Coronary artery (tissue), 2 donors: ENCODE measurements around the gene KCNT2.
A peak's percentile ranks its signal among the peaks of the same experiment; 100 is the strongest.

ENCODE experiments used
- DNase-seq: peaks from one replicate; pipeline ENCODE4 v3.0.0-alpha.2; 2017; ENCODE audit warnings: low spot score
- H3K27ac ChIP-seq, 2 donors: fragments of 200-600 bp; sonication (generic); one replicate each; pipeline ENCODE4 v1.5.1; 2016 to 2019
- H3K4me3 ChIP-seq: fragments of 200-600 bp; sonication (generic); 2 replicates; pipeline ENCODE4 v1.5.1; 2016; ENCODE audit warnings: mild to moderate bottlenecking, moderate library complexity
- TF ChIP-seq, protein P1 (sequence below): fragments of 200-600 bp; sonication (generic); IDR thresholded peaks from one replicate; pipeline ENCODE4 v1.5.1; 2019; ENCODE audit warnings: antibody characterized with exemption

KCNT2 gene

DNA sequence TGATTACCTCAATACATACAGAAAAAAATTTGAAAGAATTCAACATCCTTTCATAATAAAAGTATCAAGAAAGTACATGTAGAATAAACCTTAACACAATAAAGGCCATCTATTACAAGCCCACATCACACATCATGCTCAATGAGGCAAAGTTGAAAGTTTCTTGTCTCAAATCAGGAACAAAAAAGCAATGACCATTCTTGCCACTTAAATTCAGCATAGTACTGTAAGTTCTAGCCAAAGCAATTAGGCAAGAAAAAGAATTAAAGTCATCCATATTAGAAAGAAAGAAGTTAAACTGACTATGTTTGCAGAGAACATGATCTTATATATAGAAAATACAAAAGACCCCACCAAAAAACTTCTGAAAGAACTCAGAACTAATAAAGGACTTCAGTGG, 44.5 kb downstream of the KCNT2 start:
- H3K4me3 ChIP-seq = no peak overlapping the region
- DNase-seq = no peak
- no peak overlapping the region for H3K27ac ChIP-seq
- TF ChIP-seq, protein P1, sequence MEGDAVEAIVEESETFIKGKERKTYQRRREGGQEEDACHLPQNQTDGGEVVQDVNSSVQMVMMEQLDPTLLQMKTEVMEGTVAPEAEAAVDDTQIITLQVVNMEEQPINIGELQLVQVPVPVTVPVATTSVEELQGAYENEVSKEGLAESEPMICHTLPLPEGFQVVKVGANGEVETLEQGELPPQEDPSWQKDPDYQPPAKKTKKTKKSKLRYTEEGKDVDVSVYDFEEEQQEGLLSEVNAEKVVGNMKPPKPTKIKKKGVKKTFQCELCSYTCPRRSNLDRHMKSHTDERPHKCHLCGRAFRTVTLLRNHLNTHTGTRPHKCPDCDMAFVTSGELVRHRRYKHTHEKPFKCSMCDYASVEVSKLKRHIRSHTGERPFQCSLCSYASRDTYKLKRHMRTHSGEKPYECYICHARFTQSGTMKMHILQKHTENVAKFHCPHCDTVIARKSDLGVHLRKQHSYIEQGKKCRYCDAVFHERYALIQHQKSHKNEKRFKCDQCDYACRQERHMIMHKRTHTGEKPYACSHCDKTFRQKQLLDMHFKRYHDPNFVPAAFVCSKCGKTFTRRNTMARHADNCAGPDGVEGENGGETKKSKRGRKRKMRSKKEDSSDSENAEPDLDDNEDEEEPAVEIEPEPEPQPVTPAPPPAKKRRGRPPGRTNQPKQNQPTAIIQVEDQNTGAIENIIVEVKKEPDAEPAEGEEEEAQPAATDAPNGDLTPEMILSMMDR = no peak

GRCh38 chr1:196559314-196559713, 48.9 kb downstream of the KCNT2 start:
- TF ChIP-seq, protein P1 = no peak
- no peak overlapping the region for H3K4me3 ChIP-seq
- DNase-seq = no peak
- no peak overlapping the region for H3K27ac ChIP-seq

DNA sequence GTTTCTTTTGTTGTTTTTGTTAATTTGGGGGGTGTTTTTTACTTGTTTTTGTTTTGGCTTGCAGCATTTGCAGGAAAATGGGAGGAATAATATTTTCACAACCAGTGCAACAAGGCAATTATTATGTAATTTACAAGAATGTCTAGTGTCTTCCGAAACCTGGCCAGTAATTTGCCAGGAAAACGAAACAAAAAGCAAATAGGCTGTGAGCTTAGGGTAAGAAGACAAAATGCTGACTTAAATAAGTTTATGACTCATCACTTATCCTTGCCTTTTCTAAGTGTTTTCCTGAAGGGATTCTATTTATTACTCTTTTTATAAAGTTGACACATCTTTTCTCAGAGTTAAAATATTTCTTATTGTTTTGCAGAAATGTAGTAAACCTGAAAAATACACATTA, 49.8 kb downstream of the KCNT2 start:
- Histone ChIP-seq H3K4me3 (peak overlapping the region; percentile 53), H3K27ac (no peak overlapping the region)
- TF ChIP-seq, protein P1 = no peak
- DNase-seq = no peak

DNA sequence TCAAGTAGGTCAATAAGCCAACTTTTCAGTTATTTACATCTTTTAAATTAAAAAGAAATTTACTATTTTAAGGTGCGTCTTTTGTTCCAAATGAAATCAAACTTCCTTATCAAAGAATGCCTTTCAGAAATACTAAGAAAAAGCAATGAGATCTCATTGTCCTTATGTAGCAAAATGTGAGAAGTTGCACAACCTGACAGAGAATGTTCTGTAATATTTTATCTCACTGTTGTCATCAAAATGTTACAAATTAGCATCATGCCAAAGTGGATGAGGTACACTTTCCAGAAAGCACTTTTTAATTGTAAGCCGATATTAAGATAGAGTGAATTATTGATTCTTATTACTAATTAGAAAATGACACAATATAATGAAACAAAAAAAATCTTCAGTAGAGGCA, 50.4 kb downstream of the KCNT2 start:
- Histone ChIP-seq H3K4me3 (peak overlapping the region; percentile 53), H3K27ac (no peak overlapping the region)
- TF ChIP-seq, protein P1 = no peak
- no peak for DNase-seq

DNA sequence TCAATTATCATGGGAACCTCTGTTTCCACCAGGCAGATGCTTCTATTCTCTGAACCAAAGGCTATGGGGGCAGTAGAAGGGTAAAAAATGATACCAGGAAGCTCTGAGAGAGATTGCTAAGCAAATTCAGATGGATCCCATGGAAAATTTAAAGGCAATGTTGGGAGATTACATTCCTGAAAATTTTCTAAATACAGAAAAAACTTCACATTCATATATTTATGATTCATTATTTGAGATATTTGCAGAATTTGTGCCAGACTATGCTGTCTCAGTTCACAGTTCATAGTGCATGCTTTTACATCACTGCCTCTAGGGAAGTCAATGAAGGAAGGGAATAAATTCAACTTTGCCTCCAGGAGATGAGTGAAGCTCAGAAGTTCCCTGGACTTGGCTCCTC, 57.5 kb downstream of the KCNT2 start:
- TF ChIP-seq, protein P1 = no peak
- DNase-seq = no peak
- H3K4me3 ChIP-seq = no peak overlapping the region
- no peak overlapping the region for H3K27ac ChIP-seq

DNA sequence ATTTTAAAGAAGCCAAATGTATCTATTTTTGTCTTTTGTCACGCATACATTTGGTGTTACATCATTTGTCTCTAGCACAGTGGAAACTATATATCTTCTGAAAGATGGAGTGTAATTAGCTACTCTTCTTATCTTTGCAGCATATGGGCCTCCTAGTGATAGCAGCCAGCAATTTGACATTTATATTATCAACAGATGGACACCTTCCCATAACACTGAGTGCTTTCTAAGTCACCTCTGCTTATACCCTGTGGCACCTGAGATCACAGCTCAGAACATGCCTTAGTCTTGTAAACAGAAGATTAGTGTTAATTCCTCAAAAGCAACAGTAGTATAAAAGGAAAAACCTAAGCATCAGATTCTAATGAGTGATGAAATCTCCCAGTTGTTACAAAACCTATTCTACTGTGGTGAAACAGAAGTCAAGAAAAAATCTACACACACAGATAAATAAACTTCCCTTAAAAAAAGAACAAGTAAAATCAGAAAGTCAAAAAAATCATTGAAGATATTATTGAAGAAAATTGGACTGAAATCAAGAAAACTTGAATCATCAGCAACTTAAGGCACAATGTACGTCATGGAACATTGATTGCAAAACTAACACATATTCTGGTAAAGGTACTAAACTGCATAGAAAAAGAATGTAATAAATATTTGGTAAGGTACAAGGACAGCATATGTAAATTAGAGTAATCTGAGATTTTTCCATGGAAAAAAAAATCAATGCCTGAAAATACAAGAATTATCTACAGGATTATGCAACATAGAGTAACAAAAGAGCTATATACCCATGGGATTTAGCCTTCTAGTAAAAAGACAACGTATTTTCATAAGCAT, 61.7 kb downstream of the KCNT2 start:
- no peak for DNase-seq
- TF ChIP-seq, protein P1 = no peak
- H3K4me3 ChIP-seq = no peak overlapping the region
- no peak overlapping the region for H3K27ac ChIP-seq

DNA sequence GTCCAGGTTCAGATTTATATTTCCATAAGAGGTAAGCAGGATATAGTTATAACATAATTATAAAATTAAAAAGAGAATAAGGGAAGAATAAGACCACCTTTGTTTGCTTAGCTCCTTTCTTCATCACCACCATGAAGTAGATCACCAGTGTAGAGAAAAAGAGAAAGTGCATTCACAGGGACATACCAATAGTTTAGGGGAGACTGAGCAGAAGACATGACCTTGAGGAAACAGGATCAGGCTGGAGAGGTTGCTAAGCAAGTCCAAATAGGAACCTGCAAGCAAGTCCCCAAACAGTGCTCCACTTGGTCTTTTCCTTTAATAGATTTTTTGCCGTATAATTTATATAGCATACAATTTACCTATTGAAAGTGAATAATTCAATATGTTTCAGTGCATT, 63.0 kb downstream of the KCNT2 start:
- DNase-seq = no peak
- no peak overlapping the region for H3K4me3 ChIP-seq
- no peak overlapping the region for H3K27ac ChIP-seq
- TF ChIP-seq, protein P1 = no peak
